Stimulated activated naive CD8-positive, alpha-beta T cell treated with anti-CD3 and anti-CD28 coated beads, Interleukin-15, amount 100 ng/mL, for 72 hours (primary cell): ENCODE measurements around the gene ERN1.
A peak's percentile ranks its signal among the peaks of the same experiment; 100 is the strongest.

Experiments used
- ATAC-seq: fragments of 150-1000 bp; cut with Tn5 transposase; 2 replicates; pipeline ENCODE4 v1.10.0; 2021; ENCODE audit warnings: mild to moderate bottlenecking, moderate library complexity
- DNase-seq, 2 donors: peaks; one replicate each; pipeline ENCODE4 v3.0.0; 2021 to 2022
- H3K27ac Mint-ChIP-seq, 2 donors: one replicate each; pipeline ENCODE4 v1.8.0; 2022; ENCODE audit warnings: mild to moderate bottlenecking in 2 of 2, mixed read lengths in 2 of 2, moderate library complexity in 2 of 2
- H3K27me3 Mint-ChIP-seq: one replicate; pipeline ENCODE4 v1.8.0; 2022; ENCODE audit warnings: mixed read lengths
- H3K4me1 Mint-ChIP-seq: one replicate; pipeline ENCODE4 v1.8.0; 2022; ENCODE audit warnings: mild to moderate bottlenecking, mixed read lengths
- H3K4me3 Mint-ChIP-seq, 2 donors: one replicate each; pipeline ENCODE4 v1.8.0; 2022; ENCODE audit warnings: mild to moderate bottlenecking in 2 of 2, mixed read lengths in 2 of 2, moderate library complexity in 1 of 2
- H3K9me3 Mint-ChIP-seq, 2 donors: one replicate each; pipeline ENCODE4 v1.8.0; 2022; ENCODE audit warnings: mixed read lengths in 2 of 2

ERN1 gene

DNA sequence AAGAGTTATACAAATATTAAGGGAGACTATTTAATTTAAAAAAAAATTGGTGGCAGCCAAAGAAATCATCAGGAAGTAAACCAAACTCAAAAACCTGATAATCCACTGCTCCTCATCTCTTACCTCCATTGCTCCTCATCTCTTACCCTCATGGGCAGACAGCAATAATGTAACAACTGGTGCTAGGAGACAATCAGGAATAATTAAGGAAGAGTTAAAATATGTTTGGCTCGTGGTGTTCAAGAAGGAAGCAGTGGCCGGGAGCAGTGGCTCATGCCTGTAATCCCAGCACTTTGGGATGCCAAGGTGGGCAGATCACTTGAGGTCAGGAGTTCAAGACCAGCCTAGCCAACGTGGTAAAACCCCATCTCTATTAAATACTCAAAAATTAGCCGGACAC, 18.1 kb downstream of the ERN1 start:
- no peak overlapping the region for H3K4me3 Mint-ChIP-seq
- no peaks in the 10 kb centered on the region for H3K27me3 Mint-ChIP-seq
- DNase-seq (no peak), ATAC-seq (no peak)
- H3K27ac Mint-ChIP-seq = no peak overlapping the region
- H3K4me1 Mint-ChIP-seq = peaks cover 53% of the 10 kb centered on the region
- no peaks in the 10 kb centered on the region for H3K9me3 Mint-ChIP-seq

GRCh38 chr17:64110379-64111152, 19.4 kb downstream of the ERN1 start:
- no peaks in the 10 kb centered on the region for H3K9me3 Mint-ChIP-seq
- H3K27ac Mint-ChIP-seq = no peak overlapping the region
- DNase-seq (no peak), ATAC-seq (no peak)
- no peak overlapping the region for H3K4me3 Mint-ChIP-seq
- H3K4me1 Mint-ChIP-seq = peaks cover 56% of the 10 kb centered on the region
- no peaks in the 10 kb centered on the region for H3K27me3 Mint-ChIP-seq

DNA sequence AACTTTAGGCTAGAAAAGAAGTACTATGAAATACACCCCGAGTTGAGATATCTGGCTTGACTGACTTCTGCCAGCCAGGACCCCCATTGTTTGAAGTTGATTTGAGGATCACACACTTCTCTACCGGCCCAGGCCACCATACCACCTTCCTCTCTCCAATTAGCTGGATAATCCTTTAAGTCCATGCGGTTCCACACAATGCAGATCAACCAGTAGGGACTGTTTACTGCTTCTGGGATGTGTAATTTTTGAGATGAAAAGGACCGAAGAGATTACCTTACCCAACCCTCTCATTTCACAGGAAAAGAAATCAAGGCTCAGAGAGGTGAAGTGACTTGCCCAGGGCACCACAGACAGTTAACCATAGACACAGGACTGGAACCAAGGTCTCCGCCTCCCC, 20.5 kb downstream of the ERN1 start:
- DNase-seq = no peak
- Mint-ChIP-seq H3K4me3 (no peak overlapping the region), H3K27ac (peak overlapping the region in 1 of 2 donors; percentile 27), H3K4me1 (peaks cover 56% of the 10 kb centered on the region), H3K9me3 (no peaks in the 10 kb centered on the region), H3K27me3 (no peaks in the 10 kb centered on the region)
- no peak for ATAC-seq

DNA sequence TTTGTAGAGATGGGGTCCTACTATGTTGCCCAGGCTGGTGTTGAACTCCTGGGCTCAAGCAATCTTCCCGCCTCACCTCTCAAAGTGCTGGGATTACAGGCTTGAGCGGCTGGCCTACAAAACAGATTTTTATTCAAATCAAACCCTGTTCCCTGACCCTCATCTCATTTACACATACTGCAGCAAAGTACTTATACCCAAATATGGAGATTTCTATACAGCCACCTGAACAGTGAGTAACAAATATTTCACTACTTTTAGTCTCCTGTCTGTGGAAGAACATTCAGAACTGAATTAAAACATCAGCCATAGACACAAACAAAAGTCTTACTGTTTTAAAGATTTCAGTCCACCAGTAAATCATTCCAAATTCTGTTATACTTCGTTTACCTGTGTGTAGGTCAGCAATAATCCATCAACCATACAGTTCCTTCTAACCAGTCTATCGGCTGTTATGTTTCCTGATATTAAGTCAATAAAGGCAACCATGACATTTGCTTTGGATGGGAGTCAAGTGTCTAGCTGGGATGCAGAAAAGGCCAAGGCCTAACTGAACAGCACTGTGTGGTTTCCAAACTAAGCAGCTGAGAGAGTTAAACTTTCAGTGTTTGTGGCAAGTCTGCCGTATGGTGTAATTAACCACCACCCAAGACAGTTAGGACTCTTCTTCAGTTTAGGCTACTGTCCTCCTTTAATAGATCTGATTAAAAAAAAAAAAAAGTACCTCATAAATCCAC, 22.3 kb downstream of the ERN1 start:
- Mint-ChIP-seq H3K27me3 (no peaks in the 10 kb centered on the region), H3K27ac (no peak overlapping the region), H3K4me1 (peaks cover 59% of the 10 kb centered on the region), H3K9me3 (no peaks in the 10 kb centered on the region), H3K4me3 (no peak overlapping the region)
- no peak for ATAC-seq
- DNase-seq = no peak

DNA sequence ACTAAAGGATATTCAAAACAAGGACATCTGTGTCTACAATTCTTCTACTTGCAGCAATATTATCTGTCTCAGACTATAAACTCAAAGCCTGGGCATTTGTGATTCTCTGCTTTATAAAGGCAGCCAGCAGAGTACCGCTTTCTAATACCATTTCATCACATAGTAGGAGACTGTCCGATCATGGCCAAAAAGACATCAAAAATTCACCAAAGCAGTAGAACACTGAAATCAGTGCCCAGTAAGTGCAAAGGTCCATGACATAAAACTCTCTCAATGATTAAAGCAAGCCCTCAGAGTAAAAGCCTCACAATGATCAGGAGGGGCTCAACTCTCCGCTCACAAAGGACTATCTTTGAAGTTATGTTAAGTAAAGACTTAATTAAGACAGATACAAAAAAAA, 23.0 kb downstream of the ERN1 start:
- Mint-ChIP-seq H3K27me3 (no peaks in the 10 kb centered on the region), H3K4me1 (peaks cover 59% of the 10 kb centered on the region), H3K4me3 (no peak overlapping the region), H3K9me3 (no peaks in the 10 kb centered on the region), H3K27ac (peak overlapping the region; percentile 16 to 54)
- DNase-seq = no peak
- no peak for ATAC-seq

DNA sequence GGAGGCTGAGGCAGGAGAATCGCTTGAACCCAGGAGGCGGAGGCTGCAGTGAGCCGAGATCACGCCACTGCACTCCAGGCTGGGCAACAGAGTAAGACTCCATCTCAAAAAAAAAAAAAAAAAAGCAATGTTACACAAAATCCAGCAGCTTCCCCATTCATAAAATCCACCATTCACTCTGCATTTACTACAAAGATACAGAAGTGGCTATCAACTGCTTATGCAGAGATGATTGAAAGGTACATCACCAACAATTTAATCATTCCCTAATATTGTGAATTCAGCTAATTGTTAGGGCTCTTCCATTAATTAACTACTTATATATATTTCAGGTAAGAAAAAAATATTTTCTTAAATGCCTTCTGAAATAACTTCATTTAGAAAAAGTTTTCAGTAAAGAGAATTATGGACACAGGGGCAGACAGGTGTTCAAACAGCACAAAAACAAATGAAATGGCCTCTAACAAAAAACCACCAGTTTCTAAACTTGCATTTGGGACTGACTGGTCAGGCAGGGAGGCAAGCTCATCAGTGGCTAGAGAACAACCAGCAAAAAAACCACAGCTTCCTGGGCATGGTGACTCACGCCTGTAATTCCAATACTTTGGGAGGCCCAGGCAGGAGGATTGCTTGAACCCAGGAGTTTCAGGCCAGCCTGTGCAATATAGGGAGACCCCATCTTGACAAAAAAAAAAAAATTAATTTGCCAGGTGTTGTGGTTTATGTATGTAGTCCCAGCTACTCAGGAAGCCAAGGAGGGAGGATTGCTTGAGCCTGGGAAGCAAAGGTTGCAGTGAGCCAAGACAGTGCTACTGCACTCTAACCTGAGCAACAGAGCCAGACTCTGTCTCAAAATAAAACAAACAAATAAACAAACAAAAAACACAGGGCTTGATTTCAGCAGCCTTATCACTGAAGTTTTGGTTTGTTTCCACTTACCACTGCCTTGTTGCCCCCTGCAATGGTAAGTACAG, 26.3 kb downstream of the ERN1 start:
- Mint-ChIP-seq H3K4me1 (peaks cover 58% of the 10 kb centered on the region), H3K4me3 (no peak overlapping the region), H3K27ac (peak overlapping the region in 1 of 2 donors; percentile 15), H3K9me3 (no peaks in the 10 kb centered on the region), H3K27me3 (no peaks in the 10 kb centered on the region)
- DNase-seq (no peak), ATAC-seq (no peak)

- no peaks in the 10 kb centered on the region for H3K9me3 Mint-ChIP-seq
- ATAC-seq (no peak), DNase-seq (no peak)
- H3K27me3 Mint-ChIP-seq = no peaks in the 10 kb centered on the region
- no peak overlapping the region for H3K27ac Mint-ChIP-seq
- H3K4me1 Mint-ChIP-seq = peaks cover 53% of the 10 kb centered on the region
- H3K4me3 Mint-ChIP-seq = no peak overlapping the region
Observed at GRCh38 chr17:64102627-64103390, 27.1 kb downstream of the ERN1 start.

GRCh38 chr17:64099543-64099942, 30.4 kb downstream of the ERN1 start:
- H3K27me3 Mint-ChIP-seq = no peaks in the 10 kb centered on the region
- ATAC-seq = no peak
- no peak overlapping the region for H3K4me3 Mint-ChIP-seq
- no peak overlapping the region for H3K27ac Mint-ChIP-seq
- DNase-seq = no peak
- H3K9me3 Mint-ChIP-seq = no peaks in the 10 kb centered on the region
- H3K4me1 Mint-ChIP-seq = peaks cover 47% of the 10 kb centered on the region

DNA sequence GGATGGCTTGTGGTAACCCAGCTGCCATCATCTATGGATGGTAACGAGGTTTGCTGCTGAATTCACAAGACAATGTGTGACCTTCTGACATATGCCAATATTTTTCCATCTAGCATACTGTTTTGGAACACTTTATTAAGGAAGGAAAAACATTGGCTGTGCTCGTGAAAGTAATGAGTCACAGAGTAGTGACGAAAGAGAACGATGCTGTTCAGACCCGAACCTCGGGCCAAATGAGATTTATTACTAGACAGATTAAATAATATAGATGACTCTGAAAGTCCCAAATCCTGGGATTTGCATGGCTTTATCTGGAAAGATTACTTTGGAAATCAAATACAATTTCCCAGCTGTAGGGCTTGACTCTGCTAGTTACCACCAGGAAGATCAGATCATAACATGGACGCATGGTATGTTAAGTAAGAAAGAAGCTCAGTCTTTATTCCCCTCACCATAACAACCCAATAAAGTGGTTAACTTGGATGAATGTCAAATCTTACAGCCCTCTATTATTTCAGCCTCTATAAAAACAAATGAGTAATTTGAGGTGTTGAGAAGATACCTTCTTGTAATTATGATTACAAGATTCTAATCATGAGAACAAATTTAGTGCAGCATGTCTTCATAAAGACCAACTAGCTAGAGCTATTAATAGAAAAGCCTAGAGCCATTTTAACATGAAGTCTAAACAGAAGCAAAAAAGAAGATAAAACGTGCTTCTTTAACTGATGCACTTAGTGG, 32.6 kb downstream of the ERN1 start:
- ATAC-seq (no peak), DNase-seq (no peak)
- peaks cover 51% of the 10 kb centered on the region for H3K4me1 Mint-ChIP-seq
- H3K27me3 Mint-ChIP-seq = no peaks in the 10 kb centered on the region
- H3K27ac Mint-ChIP-seq = peak overlapping the region in 1 of 2 donors; percentile 16
- H3K9me3 Mint-ChIP-seq = no peaks in the 10 kb centered on the region
- no peak overlapping the region for H3K4me3 Mint-ChIP-seq

GRCh38 chr17:64096037-64096436, 33.9 kb downstream of the ERN1 start:
- no peak overlapping the region for H3K4me3 Mint-ChIP-seq
- no peaks in the 10 kb centered on the region for H3K27me3 Mint-ChIP-seq
- DNase-seq (no peak), ATAC-seq (no peak)
- H3K4me1 Mint-ChIP-seq = peaks cover 61% of the 10 kb centered on the region
- no peaks in the 10 kb centered on the region for H3K9me3 Mint-ChIP-seq
- peak overlapping the region in 1 of 2 donors; percentile 5 for H3K27ac Mint-ChIP-seq

- Mint-ChIP-seq H3K9me3 (no peaks in the 10 kb centered on the region), H3K27ac (peak overlapping the region; percentile 5 to 24), H3K27me3 (no peaks in the 10 kb centered on the region), H3K4me3 (no peak overlapping the region), H3K4me1 (peaks cover 63% of the 10 kb centered on the region)
- DNase-seq (no peak), ATAC-seq (no peak)
Observed at GRCh38 chr17:64095144-64095882, 34.6 kb downstream of the ERN1 start.

DNA sequence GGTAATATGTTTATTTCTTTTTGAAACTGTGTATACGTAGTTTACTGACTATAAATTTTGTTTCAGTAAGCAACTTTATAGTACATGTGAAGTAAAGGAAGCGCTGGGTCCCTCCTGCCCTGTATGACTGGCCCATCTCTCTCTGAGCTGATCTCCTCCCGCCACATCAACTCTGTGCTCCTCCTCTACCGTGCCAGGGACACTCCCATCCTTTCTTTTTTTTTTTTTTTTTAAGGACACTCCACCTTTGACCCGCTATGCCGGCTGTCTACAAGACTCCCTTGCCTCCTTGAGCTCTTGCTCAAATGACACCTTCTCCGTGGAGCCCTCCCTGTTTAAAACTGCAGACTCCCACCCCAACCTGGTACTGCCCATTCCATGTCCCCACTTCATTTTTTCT, 35.5 kb downstream of the ERN1 start:
- H3K4me3 Mint-ChIP-seq = no peak overlapping the region
- no peaks in the 10 kb centered on the region for H3K9me3 Mint-ChIP-seq
- no peak for ATAC-seq
- H3K27ac Mint-ChIP-seq = no peak overlapping the region
- no peaks in the 10 kb centered on the region for H3K27me3 Mint-ChIP-seq
- peaks cover 64% of the 10 kb centered on the region for H3K4me1 Mint-ChIP-seq
- no peak for DNase-seq

- Mint-ChIP-seq H3K27me3 (no peaks in the 10 kb centered on the region), H3K4me3 (no peak overlapping the region), H3K27ac (peak overlapping the region in 1 of 2 donors; percentile 84), H3K4me1 (peaks cover 66% of the 10 kb centered on the region), H3K9me3 (no peaks in the 10 kb centered on the region)
- no peak for ATAC-seq
- no peak for DNase-seq
Observed at GRCh38 chr17:64092952-64093451, 36.9 kb downstream of the ERN1 start.

DNA sequence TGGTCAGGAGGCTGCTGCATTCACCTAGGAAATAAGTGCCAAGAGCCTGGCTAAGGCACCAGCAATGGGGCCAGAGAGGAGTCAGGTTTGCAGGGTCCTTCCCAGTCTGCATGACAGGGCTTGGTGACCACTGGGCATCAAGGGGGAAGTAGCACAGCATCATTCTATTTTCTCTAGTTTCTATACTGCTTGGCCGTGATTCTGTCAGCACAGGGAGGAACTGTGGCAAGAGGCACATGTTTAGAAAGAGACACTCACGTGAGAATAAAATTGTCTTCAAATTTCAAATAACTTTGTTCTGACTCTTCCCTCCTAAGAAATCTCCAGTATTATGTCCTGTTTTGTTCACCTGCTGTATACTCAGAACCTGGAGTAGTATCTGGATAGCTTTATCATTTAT, 37.8 kb downstream of the ERN1 start:
- Mint-ChIP-seq H3K27me3 (no peaks in the 10 kb centered on the region), H3K27ac (no peak overlapping the region), H3K4me1 (peaks cover 64% of the 10 kb centered on the region), H3K4me3 (no peak overlapping the region), H3K9me3 (no peaks in the 10 kb centered on the region)
- no peak for DNase-seq
- no peak for ATAC-seq
